Measurements from ENCODE around the gene SPTSSB.

The SPTSSB gene

GRCh38 chr3:161325059-161325458, 46.3 kb downstream of the SPTSSB start:
- no peak overlapping the region for H3K4me3 ChIP-seq (ENCODE audit: low read depth, low read length)
- TF ChIP-seq CTCF (conservative IDR thresholded peaks at IDR 0.05; ENCODE audit: low read depth, low read length), result no peak
- DNase-seq (ENCODE audit: low read depth), result no peak

DNA sequence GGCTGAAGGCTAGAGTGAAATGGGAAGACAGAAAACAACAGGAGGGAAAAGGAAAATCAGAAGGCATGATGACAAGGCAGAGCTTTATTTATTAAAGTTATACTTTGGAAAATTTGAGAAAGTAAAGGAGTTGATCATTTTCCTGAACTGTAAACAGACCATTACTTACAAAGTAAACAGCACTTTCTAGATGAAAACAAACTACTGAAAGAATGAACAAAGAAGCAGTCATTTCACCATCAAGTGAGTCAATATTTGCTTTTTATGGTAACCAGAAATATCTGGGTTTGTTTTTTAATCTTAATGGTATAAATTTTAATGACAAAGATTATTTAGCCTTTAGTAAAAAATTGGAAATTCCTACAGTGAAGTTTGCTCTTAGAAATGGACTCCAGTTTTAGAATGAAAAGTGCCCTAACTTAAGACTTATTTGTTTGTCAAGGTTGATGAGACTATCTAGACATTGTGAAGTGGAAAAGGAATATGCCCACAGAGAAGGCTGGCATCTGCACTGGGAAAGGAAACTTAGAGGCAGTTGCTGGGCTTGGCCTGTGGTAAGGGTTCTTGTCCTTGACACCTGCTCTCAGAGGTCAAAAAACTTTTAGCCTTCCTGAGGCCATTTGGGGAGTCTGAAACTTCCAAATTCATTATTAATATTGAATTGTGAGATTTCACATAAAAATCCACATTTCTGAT, 47.2 kb downstream of the SPTSSB start:
- H3K4me3 ChIP-seq (ENCODE audit: low read depth, low read length), result no peak overlapping the region
- no peak for DNase-seq (ENCODE audit: low read depth)
- TF ChIP-seq CTCF (conservative IDR thresholded peaks at IDR 0.05; ENCODE audit: low read depth, low read length), result no peak

DNA sequence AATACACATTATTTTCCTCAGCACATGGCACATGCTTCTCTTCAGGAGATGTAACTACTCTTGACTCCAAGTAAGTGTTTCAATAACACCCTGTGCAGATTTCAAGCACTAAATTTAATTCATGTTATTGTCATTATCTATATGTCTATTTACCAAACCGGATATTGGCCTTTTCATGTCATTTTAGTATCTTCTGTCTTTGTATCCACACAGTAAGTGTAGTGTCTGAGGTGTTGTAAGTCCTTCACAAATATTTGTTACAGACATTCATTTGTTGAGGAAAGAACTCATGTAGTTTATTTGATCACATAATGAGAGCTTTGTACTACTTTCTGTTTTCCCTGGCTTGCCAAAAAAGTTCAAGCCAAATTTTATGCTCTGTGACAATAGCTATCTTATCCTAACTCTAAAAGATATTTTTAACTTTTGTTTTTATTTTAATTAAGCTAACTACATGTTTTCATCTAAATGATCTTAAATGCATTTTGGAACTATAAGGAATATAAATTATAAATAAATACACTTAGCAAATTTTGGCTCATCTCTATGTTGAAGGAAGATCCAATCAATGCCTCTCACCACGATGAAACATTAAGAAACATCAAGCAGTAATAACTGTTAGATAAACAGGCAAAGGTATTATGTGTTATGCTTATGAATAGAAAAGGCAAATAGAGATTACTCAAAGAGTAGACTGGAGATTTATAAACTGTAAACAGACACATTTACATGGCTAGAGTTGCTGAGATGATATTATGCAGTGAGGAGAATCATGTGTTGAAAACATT, 48.3 kb downstream of the SPTSSB start:
- DNase-seq (ENCODE audit: low read depth), result no peak
- no peak overlapping the region for H3K4me3 ChIP-seq (ENCODE audit: low read depth, low read length)
- no peak for TF ChIP-seq CTCF (conservative IDR thresholded peaks at IDR 0.05; ENCODE audit: low read depth, low read length)

DNA sequence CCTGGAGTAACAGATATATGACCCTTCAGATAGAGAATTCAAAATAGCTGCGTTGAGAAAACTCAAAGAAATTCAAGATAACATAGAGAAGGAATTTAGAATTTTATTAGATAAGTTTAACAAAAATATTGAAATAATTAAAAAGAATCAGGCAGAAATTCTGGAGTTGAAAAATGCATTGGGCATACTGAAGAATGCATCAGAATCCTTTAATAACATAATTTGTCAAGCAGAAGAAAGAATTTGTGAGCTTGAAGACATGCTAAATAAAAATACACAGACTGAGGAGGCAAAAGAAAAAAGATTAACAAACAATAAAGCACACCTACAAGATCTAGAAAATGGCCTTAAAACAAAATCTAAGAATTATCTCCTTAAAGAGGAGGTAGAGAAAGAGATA, 50.5 kb downstream of the SPTSSB start:
- TF ChIP-seq CTCF (conservative IDR thresholded peaks at IDR 0.05; ENCODE audit: low read depth, low read length), result no peak
- H3K4me3 ChIP-seq (ENCODE audit: low read depth, low read length), result no peak overlapping the region
- no peak for DNase-seq (ENCODE audit: low read depth)

- no peak for DNase-seq (ENCODE audit: low read depth)
- no peak for TF ChIP-seq CTCF (conservative IDR thresholded peaks at IDR 0.05; ENCODE audit: low read depth, low read length)
- H3K4me3 ChIP-seq (ENCODE audit: low read depth, low read length), result no peak overlapping the region
Measured at GRCh38 chr3:161319867-161320266, 51.5 kb downstream of the SPTSSB start.

- no peak for DNase-seq (ENCODE audit: low read depth)
- H3K4me3 ChIP-seq (ENCODE audit: low read depth, low read length), result no peak overlapping the region
- TF ChIP-seq CTCF (conservative IDR thresholded peaks at IDR 0.05; ENCODE audit: low read depth, low read length), result no peak
Measured at GRCh38 chr3:161317077-161317476, 54.2 kb downstream of the SPTSSB start.

All from choroid plexus epithelial cell (primary cell).